ENCODE measurements around the gene CRADD. TPM values are rescaled to one million over a fixed set of nuclear protein-coding genes. Genes with fewer than 3 reads are reported as not detected.

Gene CRADD
- total RNA-seq, 1 donor from 2014 or later: 8.7 TPM

DNA sequence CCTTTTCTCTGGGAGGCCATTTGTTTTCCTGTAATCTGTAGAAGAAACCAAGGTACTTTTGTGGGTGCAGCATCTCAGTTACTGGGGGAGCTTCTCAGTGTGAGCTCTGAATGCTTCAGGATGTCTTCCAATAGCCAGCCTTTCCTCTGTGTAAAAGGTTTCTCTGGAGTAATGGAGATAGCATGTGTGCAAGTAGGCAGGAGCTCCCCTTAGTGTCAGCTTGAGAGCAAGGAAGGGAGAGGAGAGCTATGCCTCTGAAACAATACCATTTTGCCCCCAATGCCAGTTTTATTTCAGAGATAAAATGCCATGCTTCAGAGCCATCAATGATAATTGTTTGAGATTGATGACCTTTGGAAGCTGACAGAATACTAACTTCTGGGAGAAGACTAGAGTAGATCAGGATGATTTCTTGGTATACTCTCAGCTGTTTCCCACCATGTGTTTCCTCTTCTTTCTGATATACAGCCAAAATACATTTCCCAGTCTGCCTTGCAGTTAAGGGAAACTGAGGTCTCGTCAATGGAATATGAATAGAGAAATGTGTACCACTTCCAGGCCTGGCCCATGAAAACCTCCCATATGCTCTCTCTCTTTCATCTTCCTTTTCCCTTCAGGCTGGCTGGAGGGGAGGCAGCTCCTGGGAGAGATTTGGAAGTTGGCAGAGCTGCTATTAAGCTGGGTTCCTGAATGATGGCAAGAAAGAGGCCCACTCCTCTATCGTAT lies 125.7 kb downstream of the CRADD start:
- intact Hi-C loops (cut with micrococcal nuclease): no loop called here

DNA sequence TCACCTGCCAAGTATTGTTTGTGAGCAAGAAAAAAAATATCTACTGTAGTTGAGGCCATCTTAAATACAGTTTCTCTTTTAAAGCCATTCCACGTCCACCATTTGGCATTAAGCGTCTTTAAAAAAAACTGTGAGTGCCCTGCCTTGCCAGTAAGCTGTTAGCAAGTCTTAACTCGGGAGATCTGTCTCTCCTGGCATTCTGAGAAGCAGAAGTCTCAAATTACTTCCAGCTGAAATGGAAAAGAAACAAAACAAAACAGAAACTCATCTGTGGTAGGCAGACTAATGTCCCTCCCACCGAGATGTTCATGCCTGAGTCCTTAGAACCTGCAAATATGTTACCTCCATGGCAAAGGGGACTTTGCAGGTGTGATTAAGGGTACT lies 126.2 kb downstream of the CRADD start:
- intact Hi-C loops (cut with micrococcal nuclease): no loop called here

DNA sequence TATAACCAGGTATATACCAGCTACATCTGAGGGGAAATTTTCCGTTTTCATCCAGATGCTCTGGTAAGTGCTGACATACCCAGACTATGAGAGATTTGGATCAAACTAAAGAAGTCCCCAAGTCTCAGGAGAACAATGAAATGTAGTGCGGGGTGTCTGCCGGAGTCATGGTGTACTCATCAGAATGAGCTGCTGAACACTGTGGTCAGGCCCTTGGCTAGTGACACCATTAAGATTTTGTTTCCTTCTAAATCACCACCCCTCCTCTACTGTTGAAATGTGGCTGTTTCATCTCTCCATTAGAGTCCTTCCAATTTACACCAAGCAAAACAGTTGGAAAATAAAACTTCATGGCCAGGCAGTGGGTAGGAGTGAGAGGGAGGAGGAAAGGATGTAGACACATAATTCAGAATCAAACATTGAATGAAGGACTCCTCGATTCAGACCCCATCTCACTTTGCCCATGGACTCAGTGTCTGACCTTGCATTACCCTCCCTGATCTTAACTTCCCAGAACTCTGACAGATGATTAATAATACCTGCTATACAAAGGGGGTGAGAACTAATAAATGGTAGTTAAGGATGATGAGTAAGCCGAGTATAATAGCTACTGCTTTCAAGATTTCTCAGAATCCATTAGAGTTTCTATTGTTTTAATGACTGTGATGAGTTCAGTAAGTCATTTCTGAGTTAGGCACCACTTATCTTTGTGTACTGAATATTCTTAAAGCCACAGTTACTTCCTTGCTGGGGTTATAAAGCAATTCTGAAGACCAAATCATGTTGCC lies 127.4 kb downstream of the CRADD start:
- intact Hi-C loops (cut with micrococcal nuclease): loop anchor here (5.0 kb wide), 1 partner anchor 43 kb away; no protein-coding TSS in a partner anchor

DNA sequence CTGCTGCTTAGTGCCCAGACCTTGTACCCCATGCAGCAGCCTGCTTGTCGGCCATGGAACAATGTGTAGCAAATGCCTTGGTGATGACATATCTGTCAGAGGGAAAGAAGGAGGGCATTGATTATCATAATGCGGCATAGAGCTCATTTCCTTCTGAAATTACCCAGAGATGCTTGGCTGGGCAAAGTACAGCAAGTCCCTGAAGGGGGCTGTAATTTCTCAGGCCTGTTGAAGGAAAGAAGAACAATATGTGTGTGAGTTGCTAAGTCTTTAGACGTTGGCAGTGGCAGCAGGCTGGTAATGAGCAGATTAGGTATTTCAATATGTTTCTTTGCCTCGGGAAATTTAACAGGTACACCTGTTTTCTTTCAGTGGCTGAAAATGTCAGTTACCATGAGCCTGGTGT lies 128.6 kb downstream of the CRADD start:
- intact Hi-C loops (cut with micrococcal nuclease): loop anchor here (5.0 kb wide), 1 partner anchor 42 kb away; no protein-coding TSS in a partner anchor

DNA sequence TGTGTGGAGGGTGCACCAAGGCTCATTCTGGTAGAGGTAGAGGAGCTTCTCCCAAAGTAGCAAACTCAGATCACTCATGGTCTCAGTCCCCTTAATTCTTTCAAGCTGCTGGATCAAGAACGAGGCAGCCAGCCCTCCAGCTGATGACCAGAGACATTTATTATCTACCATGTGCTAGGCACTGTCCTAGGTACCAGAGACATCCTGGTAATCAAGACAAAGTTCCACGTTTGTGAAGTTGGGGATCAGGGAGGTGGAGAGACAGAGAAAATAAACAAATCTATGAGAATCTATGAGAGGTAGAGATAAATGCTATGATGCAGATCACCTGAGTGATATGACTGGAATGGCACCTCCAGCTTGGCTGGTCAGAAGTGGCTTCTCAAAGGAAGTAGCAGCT lies 130.2 kb downstream of the CRADD start:
- intact Hi-C loops (cut with micrococcal nuclease): loop anchor here (5.0 kb wide), 1 partner anchor 40 kb away; no protein-coding TSS in a partner anchor

DNA sequence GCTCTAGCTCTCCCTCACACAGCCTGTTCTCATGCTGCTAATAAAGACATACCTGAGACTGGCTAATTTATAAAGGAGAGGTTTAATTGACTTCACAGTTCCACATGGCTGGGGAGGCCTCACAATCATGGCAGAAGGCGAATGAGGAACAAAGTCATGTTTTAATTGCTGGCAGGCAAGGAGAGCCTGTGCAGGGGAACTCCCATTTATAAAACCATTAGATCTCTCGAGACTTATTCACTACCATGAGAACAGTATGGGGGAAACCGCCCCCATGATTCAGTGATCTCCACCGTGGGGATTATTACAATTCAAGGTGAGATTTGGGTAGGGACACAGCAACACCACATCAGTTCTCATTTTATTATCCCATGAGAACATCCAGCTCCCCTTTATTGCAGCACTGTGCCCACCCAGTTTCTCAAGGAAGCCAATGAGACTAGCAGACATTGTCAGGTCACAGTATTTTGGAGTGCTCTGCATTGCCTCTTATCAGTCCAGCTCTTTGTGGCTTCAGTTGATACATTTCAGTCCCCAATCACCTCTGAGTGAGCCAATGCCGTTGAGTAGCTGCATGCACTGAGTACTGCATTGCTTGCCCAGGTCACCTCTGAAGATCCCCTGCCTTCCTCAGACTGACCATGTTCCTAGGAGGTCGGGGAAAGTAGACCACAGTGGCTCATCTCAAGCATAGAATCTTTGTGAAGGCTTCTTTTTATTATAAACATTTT lies 131.2 kb downstream of the CRADD start:
- intact Hi-C loops (cut with micrococcal nuclease): loop anchor here (5.0 kb wide), 1 partner anchor 39 kb away; no protein-coding TSS in a partner anchor

DNA sequence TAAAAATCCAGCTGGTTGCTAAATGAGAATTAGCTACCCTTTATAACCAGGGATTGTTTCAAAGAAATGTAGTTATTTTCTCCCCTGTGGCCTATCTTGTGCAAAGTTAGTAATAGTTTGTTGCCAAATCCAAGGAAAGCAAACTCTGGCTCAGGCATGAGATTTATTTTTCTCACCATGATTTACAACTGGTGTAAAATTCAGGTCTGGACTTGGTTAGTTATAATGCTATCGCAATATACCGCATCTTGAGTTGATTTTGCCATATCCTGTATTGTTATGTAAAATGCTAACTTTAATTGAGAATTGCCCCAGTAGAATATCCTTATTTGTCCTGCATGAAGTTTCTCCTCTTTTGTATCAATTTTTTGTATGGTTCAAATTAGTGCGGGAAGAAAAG lies 135.5 kb downstream of the CRADD start:
- intact Hi-C loops (cut with micrococcal nuclease): no loop called here

DNA sequence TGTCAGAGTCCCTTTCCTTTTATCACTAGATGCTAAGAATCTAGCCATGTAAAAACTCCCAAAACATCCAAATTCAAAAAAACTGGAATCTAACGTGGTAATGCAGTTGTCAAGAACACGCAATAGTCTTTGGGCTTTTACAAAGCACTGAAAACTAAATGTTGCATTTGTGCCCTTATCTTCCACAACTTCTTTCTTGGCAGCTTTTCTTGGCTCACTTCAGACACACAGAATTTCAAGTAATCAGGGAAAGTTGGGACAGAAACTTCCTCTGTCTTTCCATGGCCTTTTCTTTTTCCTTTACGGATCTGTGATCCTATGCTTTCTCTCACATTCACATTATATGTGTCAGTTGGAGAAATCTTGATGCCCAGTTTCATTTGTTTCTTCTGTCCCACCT lies 136.0 kb downstream of the CRADD start:
- intact Hi-C loops (cut with micrococcal nuclease): no loop called here

DNA sequence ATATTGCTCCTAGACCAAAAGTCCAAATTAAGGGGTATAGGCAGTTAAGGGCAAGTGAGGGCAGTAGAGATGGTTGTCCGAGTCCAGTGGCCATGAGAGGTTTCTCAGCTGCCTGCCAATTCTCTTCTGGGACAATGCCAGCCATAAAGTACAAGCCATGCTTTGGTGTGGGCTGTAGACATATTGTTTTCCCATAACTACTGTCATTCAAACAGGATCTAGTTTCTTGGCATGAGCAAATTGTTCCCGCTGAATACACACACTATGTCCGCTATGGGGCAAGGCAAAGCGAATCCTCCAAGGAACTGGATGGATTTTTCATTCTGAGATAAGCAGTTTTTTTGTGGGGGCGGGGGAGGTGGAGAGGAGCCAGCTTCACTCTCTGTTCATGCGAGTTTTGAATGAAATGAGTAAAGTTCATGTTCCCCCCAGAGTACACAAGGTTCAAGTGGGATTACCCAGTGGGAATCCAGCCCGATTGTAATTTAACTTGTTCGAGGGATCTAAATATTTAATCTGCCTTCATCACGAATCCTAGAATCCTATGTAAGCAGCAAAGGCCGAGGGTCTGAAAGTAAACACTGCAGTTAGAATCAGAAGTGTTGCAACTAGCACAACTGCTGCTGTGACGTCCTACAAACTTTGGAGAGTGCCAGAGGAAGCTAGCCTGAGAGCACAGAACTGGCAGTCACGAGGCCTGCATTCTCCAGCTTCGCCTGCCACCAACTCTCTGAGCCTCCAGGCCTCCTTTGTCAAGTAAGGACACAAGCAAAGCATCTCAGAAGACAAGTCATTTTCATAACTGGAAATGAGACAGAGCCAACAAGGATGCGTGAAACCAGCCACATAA lies 137.0 kb downstream of the CRADD start:
- intact Hi-C loops (cut with micrococcal nuclease): no loop called here

DNA sequence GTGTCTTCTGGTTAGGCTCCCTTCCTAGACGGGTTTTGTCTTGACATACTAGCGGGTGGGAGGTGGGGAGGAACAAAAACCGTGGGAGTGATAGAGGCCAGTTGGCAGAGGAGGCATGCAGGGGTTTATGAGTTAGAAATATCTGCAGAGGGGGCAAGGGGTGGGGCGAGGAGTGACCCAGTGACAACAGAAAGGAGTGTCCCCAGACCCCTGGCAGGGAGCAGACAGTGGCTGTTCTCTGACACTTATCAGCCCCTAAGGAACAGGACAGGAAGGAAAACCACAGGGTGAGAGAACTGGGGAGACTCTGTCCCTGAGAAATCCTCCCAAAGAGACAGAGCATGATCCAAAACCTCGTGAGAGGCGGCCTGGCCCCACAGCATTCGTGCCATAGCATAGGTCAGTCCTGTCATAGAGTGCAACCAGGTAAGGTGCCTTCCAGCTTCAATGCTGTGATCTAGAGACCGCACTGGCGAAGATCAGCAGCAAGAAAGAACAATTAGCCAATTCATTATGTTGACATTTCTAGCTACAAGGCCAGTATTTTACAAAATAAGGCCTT lies 141.4 kb downstream of the CRADD start:
- intact Hi-C loops (cut with micrococcal nuclease): no loop called here

DNA sequence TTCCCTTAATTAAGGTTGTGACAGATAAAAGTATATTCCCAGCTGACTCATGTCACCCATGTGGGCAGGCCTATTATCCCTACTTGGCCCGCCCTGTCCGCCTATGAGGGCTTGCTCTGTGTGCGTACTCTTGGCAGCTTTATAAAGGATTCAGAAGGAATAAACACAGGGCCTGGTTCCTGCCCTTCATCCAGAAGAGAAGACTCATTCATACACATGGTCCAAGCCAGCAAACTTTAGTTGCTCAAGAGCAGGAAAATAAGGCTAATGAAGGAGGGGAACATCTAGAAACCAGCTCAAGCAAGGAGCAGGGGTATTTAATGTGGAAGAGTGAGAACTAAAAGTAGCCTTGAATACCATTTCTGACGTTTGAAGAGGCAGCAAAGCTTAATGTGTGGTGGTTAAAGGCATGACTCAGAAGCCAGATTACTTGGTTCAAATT lies 141.9 kb downstream of the CRADD start:
- intact Hi-C loops (cut with micrococcal nuclease): no loop called here

DNA sequence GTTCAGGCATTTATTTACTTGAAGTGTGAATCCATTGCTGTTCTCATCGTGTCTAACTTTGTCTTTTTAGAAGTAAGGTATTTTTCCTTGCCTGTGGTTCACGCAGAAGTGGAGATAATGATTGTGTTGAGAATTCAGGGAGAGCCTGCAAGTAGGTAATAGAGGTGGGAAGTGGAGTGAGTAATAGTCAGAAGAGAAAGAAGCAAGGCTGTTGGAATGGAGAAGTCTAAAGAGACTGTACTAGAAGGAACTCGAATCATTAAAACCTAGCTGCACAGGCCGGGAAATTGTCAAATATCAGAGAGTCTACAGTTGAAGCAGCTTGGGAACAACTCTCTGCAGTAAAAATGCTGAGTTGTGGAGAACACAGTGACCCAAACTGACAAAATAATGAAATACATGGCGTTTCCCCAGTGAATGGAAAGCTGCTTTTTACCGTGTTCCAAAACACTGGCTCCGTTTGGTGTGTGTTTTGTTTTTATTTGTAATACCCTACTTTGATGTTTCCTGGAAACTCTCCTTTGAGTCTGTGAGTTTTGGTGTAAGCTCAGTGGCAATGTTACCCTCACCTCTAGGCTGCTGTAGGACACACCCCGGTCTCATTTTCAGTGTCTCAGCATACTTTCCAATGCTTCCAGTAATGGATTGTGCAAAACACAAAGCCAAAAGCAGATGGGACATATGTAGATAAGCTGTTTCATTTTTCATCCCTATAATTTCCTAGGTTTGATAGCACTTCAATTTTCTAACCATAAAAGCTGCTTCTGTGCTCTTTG lies 146.6 kb downstream of the CRADD start:
- intact Hi-C loops (cut with micrococcal nuclease): no loop called here

DNA sequence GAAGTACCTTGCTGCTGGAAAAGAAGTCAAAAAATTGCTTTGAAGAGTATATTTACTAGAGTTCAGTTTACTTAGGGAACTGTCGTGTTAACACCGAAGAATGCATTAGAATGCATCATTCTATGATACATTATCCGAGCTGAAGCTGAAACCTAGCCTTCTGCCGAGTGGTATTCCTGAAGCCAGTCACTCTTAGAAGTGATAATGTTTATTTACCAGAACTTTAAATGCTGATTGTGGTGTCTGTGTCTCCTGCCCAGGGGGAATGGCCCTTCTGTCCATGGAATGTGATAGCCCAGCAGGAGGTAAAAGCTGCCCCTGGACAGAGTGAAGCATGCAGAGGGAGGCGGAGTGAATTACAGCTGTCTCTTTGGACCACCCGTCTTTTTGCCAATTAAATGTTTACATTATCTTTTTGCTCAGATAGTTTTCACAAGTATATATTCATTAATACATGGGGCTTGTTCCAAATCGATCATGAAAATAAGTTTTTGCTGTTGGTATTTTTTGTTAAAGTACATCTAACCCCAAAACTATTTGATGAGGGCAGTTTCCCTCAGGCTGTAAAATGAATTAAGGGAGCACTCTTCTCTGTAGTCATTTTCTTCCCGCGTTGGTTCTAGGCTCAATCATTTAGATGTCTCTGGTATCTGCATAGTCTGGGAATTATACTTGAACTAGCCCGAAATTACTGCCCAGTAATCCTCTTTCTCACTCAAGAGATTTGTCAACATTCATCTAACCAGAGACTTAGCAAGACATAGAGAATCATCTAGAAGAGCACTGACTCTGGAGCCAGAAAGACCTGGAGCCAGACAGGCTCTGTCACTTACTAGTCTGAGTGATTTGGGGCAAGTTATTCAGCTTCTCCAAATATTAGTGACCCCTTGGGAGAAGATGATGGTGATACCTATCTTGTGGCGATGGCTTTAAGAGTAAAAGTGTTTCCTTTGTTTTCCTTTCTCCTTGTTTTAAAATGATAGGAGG lies 147.6 kb downstream of the CRADD start:
- intact Hi-C loops (cut with micrococcal nuclease): no loop called here

DNA sequence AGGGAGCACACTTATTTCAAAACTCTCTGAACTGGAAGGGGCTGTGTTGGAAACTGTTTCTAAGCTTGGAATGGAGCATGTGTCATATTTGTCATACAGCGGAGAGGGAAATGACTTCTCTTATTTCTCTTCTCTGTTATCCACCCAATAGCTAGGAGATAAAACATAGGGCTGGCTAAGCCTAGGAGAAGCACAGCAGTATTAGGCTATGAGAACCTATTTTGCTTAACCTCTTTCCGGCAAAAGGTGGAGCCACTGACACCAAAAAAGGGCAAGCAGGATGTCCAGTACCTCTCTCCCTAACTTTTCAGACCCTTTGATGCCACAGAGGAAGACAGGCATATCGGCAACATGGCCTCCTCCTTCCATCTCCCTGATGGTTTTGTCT lies 148.3 kb downstream of the CRADD start:
- intact Hi-C loops (cut with micrococcal nuclease): no loop called here

DNA sequence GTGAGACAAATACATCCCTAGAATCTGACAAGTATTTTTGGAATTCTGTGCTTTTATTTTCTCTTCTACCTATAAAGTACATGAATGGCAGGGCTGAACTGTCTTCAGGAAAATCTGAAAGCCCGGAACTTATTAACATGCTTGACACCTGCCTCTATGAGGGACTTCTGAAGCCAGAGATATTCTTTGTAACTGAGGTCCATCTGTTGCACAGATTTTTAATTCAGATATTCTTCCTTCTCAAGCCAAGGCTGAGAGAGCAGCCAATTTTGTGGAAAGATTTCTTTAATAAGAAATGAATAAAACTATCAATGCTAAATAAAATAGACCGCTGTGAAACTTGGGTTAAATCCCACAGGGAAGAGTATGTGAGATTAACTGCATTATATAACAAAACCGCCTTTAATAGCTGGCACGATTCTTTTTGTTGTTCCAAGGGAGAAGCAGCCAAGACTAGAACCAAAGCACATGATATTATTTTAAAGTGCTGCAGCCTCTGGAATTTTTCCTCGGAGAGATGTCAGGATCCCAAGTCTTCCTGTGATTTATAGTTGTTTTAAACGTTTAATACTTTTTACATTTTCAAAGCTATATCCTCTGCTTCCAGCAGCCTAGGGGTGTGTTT lies 148.9 kb downstream of the CRADD start:
- intact Hi-C loops (cut with micrococcal nuclease): no loop called here

DNA sequence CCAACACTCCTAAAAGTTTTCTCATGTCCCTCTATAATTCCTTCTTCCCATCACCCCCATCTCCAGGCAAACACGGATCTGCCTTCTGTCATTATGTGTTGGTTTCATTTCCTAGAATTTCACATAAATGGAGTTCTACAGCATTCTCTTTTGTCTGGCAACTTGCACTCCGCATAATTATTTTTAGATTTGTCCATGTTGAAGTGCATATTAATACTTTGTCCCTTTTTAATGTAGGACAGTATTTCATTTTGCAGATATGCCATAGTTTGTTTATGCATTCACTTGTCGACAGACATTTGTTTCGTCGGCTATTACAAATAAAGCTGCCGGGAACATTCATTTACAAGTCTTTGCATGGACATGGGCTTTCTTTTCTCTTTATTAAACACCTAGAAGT lies 150.0 kb downstream of the CRADD start:
- intact Hi-C loops (cut with micrococcal nuclease): no loop called here

DNA sequence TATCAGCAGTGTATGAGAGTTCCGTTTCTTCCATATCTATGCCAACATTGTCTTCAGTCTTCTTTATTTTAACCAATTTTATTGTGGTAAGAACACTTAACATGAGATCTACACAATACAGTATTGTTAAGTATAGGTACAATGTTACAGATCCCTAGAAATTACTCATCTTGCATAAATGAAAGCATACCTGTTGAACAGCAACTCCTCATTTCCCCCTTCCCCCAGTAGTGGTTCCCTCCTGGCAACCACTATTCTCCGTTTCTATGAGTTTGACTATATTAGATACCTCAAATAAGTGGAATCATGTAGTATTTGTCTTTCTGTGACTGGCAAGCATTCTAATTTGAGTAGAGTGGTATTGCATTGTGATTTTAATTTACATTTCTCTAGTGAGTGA lies 150.5 kb downstream of the CRADD start:
- intact Hi-C loops (cut with micrococcal nuclease): no loop called here

DNA sequence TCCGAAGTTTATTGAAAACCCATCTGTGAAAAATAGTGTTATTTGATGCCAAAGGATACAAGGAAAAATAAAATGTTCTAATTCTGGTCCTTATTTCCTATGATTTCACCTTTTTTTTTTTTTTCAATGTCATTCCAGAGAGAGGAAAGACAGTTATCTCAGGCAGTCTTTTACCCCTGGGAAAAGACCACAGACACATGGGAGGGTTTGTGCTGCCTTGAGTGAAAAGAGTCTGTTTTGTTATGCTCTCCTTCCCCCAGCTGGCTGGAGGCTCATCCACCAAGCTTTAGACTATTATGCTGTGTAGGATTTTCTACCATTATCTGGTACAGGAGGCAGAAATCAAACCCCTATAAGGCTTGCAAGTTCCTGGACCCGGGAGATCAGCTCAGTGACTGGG lies 151.8 kb downstream of the CRADD start:
- intact Hi-C loops (cut with micrococcal nuclease): no loop called here
